IPS-NIHi7 (cell line): ENCODE results near the gene EEF1G.
"Not testable (repeated sequence)": the region's sequence is repeated elsewhere in the genome, so short reads cannot be mapped to it uniquely, and the experiment has no call there.

Source experiments
- DNase-seq: peaks from one replicate; pipeline ENCODE4 v3.0.0; 2012; ENCODE audit warnings: mixed read lengths; ENCODE audit errors: extremely low spot score

The EEF1G gene

GRCh38 chr11:62555464-62556107 is 18.1 kb downstream of the EEF1G start:
- DNase-seq: no peak

DNA sequence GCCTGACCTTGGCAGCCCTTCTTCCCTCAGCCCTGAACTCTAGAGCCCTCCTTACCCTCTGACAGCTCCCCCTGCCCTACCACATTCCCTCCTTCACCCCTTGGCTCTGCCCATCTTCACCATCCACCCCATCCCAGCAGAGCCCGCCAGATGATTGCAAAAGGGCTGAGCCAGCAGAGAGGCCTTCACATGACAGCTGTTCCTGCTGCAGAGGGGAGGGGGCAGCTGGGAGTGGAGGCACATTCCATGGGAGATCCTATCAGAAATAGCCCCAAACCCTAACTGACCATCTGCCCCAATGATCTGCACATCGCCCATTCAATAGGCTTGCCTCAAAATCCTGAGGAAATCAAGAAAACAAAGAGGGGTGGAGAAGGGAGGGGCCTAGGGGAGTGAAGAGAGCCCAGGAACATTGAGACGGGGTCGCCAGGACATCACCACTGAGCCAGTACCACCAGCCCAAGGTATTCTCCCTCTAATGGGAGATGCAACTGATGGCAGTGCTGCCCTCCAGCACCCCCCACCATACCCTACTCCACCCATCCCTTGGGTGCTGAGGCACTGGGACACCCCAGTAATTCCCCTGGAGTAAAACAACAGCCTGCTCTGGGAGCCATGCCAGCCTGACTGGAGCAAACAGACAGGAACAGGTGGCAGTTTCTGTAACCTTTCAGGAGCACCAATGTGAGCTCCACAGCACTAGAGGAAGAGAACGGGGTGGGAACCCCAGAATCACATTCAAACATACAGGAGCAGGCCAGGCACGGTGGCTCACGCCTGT is 19.1 kb downstream of the EEF1G start:
- DNase-seq: no peak

DNA sequence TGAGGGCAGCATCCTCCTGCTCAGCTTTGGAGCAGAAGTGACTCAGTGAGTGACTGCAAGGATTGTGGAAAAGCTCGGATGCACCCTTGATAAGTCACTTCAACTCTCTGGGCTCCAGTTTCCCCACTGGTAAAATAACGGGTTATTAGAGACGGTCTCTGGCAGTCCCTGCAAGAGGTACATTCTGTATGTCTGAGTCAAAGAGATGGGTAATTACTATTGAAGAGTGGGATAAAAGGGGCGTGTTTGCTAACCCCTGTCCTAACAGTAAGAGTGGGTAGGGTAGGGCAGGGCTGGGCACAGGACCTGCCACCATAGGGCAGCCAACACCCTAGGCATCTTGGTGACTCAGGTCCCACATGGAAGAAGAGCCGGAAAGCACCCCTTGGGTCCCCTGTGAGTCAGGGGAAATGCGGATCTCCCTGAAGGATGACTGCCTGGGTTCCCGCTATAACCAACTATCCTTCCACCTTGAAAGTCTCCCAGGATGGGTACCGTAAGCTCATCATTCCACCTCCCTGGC is 19.8 kb downstream of the EEF1G start:
- DNase-seq: no peak

DNA sequence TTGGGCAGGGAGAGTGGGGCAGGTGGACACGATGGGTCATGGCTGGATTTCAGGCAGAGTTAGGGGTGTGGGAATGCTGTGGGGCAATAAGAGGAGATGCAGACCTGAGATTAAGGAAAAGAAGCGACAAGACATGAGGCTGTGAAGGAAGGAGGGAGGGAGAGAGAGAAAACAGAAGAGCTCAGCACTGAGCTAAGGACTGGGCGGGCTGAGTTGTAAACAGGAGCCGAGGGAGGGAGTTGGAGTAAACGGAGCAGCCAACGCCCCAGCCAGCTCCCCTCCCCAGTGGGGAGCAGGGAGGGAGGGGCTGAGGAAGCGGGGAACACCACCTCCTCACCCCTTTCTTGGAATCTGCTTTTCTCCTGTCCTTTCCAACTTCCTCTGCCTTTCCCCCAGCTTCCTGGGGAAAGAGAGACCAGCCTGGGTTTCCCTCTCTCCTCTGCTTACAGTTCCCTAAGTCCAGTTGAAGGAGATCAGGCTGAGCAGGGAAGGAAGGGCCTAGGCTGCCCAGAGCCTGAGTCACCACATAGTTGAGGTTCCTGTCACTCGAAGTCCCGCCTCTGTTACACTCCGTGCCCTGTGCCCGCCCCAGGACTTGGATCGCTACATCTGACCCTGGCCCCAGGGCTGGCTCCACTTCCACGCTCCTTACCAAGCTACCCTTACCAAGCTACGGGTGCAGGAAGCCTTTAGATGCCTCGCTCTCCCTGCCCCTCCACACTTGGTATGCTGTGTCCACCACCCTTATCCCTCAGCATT is 20.4 kb downstream of the EEF1G start:
- peak; percentile 63 for DNase-seq

DNA sequence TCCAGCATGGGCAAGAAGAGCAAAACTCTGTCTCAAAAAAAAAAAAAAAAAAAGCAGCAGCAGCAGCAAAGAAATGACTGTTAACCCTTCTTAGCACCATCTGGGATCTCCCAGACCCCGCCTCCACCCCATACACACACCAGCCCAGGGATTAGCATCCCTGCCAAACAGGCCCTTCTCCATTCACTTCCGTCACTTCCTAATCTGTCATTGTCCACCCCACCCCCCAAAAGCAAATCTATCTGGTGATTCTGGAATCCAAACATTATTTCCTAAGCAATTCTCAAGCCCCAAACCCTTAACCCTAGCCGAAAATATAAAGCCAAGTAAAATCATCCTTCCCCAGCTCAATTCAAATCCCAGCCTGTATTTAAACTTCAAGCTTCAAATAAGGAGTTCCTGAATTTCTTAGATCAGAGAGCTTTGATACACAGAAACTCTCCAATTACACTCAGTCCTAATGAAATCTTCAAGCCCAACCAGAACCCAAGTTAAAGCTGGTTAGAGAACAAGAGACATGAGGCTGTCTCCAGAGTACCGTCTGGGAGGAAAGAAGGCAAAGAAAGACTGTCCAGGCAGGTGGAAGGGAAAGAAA is 21.1 kb downstream of the EEF1G start:
- DNase-seq: no peak

DNA sequence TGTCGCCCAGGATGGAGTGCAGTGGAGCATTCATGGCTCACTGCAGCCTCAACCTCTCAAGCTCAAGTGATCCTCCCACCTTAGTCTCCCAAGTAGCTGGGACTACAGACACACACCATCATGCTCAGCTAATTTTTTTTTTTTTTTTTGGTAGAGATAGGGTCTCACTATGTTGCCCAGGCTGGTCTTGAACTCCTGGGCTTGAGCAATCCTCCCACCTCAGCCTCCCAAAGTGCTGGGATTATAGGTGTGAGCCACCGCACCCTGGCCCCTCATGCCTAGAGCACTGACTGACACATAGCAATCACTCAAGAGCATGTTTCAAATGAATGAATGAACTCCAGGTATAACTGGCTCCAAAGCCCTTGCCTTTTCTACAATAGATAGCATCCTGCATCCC is 23.2 kb downstream of the EEF1G start:
- DNase-seq: not testable (repeated sequence)

DNA sequence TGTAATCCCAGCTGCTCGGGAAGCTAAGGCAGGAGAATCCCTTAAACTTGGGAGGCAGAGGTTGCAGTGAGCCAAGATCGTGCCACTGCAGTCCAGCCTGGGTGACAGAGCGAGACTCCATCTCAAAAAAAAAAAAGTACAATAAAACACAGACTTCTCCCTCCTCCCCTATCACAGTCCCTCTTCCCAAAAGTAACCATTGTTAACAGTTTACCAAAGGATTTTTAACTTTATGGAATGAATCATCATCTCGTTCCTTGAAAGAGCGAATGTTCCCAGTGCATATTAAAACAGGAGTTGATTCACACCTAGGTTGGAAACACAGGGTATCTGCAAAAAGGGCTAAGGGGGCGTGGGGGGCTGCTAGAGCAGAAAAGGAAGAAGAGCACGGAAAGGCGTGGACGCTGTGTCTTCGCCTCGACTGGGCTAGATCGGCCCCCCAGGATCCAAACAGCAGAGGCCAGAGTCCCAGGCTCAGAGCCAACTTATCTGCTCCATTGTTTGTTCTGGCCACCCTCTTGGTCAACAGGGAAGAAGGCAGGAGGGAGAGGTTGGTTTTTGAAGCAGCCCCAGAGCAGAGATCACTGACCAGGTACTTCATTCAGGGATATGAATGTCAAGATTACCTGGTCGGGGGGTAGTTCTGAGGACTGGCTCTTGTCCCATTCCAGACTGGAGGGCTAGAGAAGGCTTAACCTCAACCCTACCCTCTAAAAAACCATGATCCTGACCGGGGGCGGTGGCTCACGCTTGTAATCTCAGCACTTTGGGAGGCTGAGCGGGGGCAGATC is 25.0 kb downstream of the EEF1G start:
- DNase-seq: no peak

DNA sequence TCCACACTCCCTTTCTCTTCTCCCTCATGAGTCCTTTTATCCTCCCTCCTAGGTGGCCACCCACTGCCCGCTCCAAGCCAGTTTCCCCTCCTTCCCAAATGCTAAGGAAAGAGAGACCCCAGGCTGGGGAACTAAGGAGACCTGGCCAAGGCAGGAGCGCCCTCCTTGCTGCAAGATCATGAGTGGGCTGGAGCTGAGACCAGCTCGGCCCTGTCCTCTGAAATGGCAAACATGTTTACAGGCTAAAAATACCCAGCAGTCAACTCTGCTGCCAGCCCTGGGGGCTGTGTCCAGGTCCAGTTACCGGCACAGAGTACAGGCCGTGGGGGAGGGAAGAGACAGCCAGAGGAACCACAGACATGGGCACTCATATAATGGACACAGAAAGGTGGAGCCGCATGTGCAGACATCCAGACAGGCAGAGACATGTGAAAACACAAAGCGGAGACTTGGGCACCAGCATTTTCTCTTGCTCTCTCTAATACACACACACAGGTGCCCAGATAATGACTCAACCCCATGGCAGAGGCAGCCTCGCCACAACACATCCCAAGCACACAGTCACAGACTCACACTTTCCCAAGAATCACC is 25.9 kb downstream of the EEF1G start:
- DNase-seq: no peak

GRCh38 chr11:62546929-62547625 is 26.6 kb downstream of the EEF1G start:
- no peak for DNase-seq

DNA sequence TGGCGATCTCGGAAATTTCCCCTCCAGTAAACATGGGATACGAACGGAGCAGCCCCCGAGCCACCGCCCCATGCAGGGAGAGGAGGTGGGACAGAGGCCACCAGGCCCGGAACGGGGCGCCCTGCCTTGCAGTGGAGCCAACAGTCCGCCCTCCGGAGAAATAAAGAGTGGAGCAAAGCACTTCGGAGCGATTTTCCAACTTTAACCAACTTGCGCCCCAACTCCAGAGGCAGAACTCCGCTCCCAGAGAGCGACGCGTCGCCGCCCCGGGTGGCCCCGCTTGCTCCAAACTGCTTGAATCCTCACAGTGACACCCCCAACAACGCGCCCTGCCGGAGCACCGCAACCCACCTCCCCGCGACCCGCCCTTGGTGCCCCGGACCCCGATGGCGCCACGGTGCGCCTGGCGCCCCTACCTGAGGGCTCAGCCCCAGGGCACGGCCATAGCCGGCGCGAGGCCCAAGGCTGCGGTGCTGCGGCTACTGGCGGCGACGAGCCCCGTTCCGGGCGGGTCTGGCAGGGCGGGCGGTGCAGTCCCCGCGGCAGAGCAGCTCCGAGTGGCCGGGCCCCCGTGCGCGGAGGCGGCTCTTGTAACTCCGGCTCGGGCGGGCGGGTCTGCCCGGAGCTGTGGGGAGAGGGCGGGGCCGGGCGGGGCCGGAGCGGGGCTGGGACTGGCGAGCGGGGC is 27.3 kb downstream of the EEF1G start, which contains the start of gene AHNAK:
Gene AHNAK (minus strand): TSS at position 563 of the 685 bp plus-strand sequence. CDS start 10,708 bp downstream, outside the sequence.
- peak; percentile 63 for DNase-seq

DNA sequence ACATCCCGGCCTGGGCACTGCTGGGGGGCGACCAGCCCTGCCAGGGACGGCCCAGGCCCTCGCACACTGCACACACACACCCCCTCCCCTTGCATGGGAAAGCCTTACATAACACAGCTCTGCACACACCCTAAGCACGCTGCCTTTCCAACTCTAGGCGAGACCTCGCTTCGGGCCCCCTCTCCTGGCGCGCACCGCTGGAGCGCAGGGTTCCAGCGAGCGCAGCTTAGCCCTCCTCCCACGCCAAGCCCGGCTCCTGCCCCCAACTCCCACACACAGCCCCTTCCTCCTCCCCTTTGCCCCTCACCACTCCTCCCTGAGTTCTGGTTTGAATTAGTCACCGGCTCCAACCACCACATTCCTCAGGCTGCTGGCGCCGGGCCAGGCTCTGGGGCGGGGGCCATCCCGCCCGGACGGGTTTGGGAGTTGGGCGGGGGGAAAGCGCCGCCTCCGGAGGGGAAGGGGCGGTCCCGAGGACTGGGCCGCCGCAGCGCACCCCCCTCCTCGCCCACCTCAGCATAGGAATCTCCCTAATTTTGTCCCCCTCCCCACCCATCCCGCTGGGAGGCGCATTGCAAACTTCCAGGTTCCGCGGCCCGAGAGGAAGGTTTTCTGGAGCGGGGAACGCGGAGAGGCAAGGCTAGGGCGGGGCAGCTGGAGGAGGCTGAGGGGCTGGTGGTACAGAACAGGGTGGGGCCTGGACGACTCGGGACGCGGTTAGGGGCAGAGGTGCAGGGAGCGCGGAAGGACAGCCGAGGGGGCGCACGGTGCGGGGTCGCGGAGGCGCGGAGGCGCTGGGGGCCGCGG is 28.1 kb downstream of the EEF1G start:
- peak; percentile 81 for DNase-seq

DNA sequence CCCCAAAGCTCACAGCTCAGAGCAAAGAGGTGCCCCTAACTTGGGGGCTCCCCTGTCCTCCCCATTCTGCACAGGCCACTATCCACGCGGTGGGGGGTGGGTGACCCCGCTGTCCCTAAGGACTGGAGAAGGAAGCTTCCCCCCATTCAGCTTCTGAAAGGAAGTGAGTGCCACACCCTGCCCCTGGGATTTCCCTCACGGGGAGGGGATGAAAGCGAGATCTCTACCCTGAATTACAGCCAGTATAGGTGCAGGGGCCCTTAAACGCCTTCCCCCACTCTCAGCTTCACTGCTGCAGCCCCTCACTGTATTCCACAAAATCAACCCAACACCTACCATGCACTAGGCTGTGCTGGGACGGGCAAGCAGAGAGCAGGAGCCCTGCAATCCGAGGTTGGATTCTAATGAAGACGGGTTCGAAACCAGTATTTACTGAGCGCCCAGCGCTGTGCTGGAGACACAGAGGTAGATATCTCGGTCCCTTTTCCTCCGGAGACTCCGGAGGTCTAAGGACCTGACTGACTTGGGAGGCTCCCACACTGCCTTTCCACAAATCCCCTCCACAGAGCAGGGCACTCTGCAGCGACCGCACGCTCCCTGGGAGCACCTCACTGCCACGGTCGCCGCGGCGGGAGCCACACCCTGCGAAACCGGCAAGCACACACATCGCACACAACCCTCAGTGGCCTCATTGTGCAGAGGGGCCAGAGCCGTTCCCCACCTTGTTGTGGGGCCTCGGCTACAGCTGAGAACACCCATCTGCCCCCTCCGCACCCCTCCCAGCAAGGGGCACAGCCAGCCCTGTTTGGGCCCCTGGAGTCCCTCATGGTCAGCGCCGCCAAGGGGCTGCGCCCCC is 28.9 kb downstream of the EEF1G start:
- no peak for DNase-seq

DNA sequence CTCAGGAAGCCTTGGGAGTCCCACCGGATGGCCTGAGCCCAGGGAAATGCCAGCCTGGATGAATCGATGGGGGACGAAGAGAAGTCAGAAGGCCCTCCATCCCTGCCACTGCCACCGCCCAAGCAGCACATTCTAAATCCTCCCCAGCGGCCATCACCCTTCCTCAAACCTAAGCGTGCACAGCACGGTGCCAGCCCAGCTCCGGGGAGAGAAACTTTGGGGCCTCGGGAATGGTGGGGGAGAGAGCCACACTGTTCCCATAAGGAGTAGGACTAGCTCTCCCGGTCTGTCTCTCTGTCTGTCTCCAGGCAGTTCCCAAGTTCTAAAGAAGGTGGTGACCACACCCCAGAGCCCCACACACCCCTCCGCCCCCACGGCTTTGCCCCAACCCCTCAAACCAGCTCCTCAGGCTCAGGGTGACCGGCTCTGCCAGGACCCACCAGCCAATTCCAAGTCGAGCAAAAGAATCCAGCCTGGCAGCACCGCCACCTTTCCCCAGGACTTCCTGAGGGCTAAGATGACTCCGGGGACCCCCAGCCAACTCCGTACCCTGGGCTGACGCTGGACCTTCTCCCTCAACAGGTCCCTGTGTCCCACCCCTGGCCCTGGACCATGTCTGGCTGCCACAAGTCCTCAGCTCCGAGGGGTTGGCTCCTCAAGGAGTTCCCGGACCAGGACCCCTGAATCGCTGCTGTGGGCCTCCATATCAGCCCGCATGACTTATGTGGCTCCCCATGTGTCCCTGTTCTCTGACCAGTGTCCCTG is 29.8 kb downstream of the EEF1G start:
- DNase-seq: no peak

GRCh38 chr11:62542750-62543567 is 30.7 kb downstream of the EEF1G start:
- peak; percentile 85 for DNase-seq

DNA sequence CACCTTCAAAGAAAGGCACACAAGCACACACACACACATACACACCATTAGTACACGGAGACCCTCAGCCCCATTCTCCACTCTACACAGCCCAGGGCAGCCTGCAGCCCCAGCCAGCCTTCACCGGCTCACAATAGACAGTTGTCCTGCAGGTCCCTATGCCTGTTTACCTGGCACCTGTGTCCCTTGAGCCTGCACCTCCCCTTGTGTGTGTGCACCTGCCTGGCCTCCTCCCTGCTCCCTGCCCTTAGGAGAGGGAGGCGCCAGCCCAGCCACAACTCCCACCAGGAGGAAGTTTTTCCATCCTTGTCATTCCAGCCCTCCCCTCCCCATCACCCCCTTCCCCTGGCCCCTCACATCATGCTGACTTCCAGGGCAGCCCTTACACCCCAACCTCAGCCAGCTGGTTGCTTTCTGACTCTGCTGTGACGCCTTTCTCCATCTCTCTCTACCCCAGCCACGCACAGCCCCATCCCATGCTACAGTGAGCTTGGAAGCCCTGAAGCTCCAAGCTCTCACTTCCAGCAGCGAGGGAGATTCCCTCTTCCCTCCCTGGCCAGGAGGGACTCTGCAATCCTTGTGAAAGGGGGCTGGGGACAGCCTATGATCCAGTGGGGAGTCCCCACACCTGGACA is 31.5 kb downstream of the EEF1G start:
- no peak for DNase-seq
